Adrenal gland (tissue), 5 donors: ENCODE measurements around the gene CCDC38.

ENCODE experiments used
- POLR2A ChIP-seq, 2 donors: fragments of 450-650 bp; IDR thresholded peaks; one replicate each; pipeline ENCODE4 v1.6.1; 2017; ENCODE audit warnings: antibody characterized with exemption in 2 of 2, mild to moderate bottlenecking in 2 of 2, moderate library complexity in 1 of 2
- TF ChIP-seq, protein P1 (sequence below), 6 experiments: fragments of 450-650 bp in 4 of 6; fragments of 200-600 bp in 2 of 6; sonication (generic) in 1 of 6; IDR thresholded peaks; 1 replicate in 5 of 6; 2 replicates in 1 of 6; pipeline versions ENCODE4 v1.5.1 to v1.8.0; 2016 to 2021; ENCODE audit warnings: antibody characterized with exemption in 6 of 6, mild to moderate bottlenecking in 2 of 6, moderate library complexity in 1 of 6
- donor health status: DM: no; HTN: no; CAD: no.

DNA sequence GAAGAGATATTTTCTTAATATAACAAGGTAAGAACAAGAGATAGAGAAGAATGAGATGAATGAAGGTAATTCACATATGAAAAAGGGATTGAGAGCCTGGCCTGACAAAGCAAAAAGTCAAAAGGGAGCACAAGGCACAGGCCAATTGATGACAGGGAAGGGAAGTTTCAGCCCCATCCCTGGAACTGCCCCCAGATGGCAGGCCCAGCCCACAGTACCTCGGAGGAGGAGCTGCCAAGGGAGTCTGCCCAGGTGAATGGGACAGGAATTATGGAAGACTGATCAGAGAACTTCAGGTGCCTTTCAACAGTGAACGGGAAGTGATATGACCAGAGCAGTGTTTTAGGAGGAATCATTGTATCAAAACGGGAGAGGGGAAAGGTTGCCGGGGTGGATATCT, 68.0 kb downstream of the CCDC38 start:
- TF ChIP-seq, protein P1, sequence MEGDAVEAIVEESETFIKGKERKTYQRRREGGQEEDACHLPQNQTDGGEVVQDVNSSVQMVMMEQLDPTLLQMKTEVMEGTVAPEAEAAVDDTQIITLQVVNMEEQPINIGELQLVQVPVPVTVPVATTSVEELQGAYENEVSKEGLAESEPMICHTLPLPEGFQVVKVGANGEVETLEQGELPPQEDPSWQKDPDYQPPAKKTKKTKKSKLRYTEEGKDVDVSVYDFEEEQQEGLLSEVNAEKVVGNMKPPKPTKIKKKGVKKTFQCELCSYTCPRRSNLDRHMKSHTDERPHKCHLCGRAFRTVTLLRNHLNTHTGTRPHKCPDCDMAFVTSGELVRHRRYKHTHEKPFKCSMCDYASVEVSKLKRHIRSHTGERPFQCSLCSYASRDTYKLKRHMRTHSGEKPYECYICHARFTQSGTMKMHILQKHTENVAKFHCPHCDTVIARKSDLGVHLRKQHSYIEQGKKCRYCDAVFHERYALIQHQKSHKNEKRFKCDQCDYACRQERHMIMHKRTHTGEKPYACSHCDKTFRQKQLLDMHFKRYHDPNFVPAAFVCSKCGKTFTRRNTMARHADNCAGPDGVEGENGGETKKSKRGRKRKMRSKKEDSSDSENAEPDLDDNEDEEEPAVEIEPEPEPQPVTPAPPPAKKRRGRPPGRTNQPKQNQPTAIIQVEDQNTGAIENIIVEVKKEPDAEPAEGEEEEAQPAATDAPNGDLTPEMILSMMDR (IDR thresholded peaks at IDR 0.05): no peak
- no peak for TF ChIP-seq POLR2A (IDR thresholded peaks at IDR 0.05)
